Right lobe of liver (tissue), 4 donors: Measurements from ENCODE around the gene ACOT8.

ENCODE experiments used
- CTCF ChIP-seq, 4 donors: fragments of 200-600 bp in 3 of 4; fragments of 450-650 bp in 1 of 4; IDR thresholded peaks; one replicate each; pipeline versions ENCODE4 v1.5.1 to v1.8.0; 2016 to 2022; ENCODE audit warnings: antibody characterized with exemption in 4 of 4, mild to moderate bottlenecking in 2 of 4
- POLR2A ChIP-seq: fragments of 450-650 bp; IDR thresholded peaks from one replicate; pipeline ENCODE4 v1.6.1; 2017; ENCODE audit warnings: antibody characterized with exemption, mild to moderate bottlenecking
- donor health status: DM: no; HTN: no; CAD: no.
- donor health status: DM: no; HTN: no; CAD: no.
- donor health status: DM: no; HTN: yes; CAD: no.

- TF ChIP-seq POLR2A (no peak), CTCF (IDR thresholded peaks at IDR 0.05) (no peak)
Observed at GRCh38 chr20:45874576-45874975, 17.4 kb upstream of the ACOT8 start.
